Kidney (tissue), 2 donors: Measurements from ENCODE around the gene GALNT8. TPM values are rescaled to one million over a fixed set of nuclear protein-coding genes. Genes with fewer than 3 reads are reported as not detected.

Experiments used
- polyA plus RNA-seq: library from polyadenylated mRNA; stranded (reverse); fragments of 350-450 nt; fragmentation: Illumina TruSeq; extraction: RNeasy Lipid Tissue Mini Kit (QIAGEN cat#74804); gene quantifications from one replicate; pipeline ENCODE4 v1.2.3, GENCODE V29; 2014; ENCODE audit warnings: low read depth, low replicate concordance; ENCODE audit not compliant: insufficient read depth
- total RNA-seq: library from RNA; stranded (reverse); fragmentation: NEBNext Ultra II Directional; extraction: Animal tissue kit (Norgen Biotek cat#: 25700); gene quantifications from one replicate; pipeline ENCODE4 v1.2.1, GENCODE V29; 2021
- donor health status: DM: yes; HTN: yes; CAD: no.

The GALNT8 gene
- total and polyA plus RNA-seq, 2 donors from 2014 or later, result 0.25 to 1.4 TPM

Other genes starting within 250 kb of the GALNT8 start
- 2.9 TPM for gene RAD51AP1, start 181.5 kb upstream of the GALNT8 start, total RNA-seq
- 0.52 TPM for gene RAD51AP1, start 181.5 kb upstream of the GALNT8 start, polyA plus RNA-seq
- gene DYRK4, start 158.2 kb upstream of the GALNT8 start, total RNA-seq, result 32.8 TPM
- gene DYRK4, start 158.2 kb upstream of the GALNT8 start, polyA plus RNA-seq, result 49.0 TPM
- gene AKAP3, start 71.3 kb upstream of the GALNT8 start, total RNA-seq, result 2.7 TPM
- 2.3 TPM for gene AKAP3, start 71.3 kb upstream of the GALNT8 start, polyA plus RNA-seq
- gene NDUFA9, start 71.3 kb upstream of the GALNT8 start, total RNA-seq, result 96.9 TPM
- gene NDUFA9, start 71.3 kb upstream of the GALNT8 start, polyA plus RNA-seq, result 250 TPM
- gene KCNA1, start 189.5 kb downstream of the GALNT8 start, total RNA-seq, result not detected
- not detected for gene KCNA1, start 189.5 kb downstream of the GALNT8 start, polyA plus RNA-seq